ENCODE results near the gene NHLRC4. TPM values are rescaled to one million over a fixed set of nuclear protein-coding genes. Genes with fewer than 3 reads are reported as not detected.

NHLRC4 gene
- total and polyA plus RNA-seq, 2 of the 13 experiments (the other 11 are each of a cell fraction or from before 2014, with no cell fraction given), result 0.40 to 0.59 TPM

DNA sequence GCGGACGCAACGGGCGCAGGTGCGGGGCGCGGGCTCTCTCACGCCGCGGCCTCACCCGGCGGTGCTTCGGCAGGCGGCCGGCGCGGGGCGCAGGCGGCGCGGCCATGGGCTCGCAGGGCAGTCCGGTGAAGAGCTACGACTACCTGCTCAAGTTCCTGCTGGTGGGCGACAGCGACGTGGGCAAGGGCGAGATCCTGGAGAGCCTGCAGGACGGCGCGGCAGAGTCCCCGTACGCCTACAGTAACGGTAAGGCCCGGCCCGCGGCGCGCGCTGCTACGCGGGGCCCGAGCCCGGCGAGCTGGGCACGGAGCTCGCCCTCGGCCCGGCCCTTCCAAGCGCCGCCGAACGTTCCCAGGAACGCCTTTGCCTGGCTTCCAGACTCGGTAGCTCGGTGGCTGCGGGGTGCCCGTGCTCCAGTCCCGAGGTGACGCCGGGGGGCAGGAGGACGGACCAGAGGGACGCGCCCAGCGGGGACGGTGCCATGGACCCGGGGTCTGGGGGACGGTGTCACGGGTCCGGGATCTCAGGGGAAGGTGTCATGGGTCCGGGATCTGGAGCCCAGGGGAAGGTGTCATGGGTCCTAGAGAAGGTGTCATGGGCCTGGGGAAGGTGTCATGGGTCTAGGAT is 23.5 kb downstream of the NHLRC4 start (continued):
- TF ChIP-seq, protein P1, sequence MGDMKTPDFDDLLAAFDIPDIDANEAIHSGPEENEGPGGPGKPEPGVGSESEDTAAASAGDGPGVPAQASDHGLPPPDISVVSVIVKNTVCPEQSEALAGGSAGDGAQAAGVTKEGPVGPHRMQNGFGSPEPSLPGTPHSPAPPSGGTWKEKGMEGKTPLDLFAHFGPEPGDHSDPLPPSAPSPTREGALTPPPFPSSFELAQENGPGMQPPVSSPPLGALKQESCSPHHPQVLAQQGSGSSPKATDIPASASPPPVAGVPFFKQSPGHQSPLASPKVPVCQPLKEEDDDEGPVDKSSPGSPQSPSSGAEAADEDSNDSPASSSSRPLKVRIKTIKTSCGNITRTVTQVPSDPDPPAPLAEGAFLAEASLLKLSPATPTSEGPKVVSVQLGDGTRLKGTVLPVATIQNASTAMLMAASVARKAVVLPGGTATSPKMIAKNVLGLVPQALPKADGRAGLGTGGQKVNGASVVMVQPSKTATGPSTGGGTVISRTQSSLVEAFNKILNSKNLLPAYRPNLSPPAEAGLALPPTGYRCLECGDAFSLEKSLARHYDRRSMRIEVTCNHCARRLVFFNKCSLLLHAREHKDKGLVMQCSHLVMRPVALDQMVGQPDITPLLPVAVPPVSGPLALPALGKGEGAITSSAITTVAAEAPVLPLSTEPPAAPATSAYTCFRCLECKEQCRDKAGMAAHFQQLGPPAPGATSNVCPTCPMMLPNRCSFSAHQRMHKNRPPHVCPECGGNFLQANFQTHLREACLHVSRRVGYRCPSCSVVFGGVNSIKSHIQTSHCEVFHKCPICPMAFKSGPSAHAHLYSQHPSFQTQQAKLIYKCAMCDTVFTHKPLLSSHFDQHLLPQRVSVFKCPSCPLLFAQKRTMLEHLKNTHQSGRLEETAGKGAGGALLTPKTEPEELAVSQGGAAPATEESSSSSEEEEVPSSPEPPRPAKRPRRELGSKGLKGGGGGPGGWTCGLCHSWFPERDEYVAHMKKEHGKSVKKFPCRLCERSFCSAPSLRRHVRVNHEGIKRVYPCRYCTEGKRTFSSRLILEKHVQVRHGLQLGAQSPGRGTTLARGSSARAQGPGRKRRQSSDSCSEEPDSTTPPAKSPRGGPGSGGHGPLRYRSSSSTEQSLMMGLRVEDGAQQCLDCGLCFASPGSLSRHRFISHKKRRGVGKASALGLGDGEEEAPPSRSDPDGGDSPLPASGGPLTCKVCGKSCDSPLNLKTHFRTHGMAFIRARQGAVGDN (CRISPR knock-in tag; IDR thresholded peaks at IDR 0.05), result peak; percentile 60
- TF ChIP-seq, protein P2, sequence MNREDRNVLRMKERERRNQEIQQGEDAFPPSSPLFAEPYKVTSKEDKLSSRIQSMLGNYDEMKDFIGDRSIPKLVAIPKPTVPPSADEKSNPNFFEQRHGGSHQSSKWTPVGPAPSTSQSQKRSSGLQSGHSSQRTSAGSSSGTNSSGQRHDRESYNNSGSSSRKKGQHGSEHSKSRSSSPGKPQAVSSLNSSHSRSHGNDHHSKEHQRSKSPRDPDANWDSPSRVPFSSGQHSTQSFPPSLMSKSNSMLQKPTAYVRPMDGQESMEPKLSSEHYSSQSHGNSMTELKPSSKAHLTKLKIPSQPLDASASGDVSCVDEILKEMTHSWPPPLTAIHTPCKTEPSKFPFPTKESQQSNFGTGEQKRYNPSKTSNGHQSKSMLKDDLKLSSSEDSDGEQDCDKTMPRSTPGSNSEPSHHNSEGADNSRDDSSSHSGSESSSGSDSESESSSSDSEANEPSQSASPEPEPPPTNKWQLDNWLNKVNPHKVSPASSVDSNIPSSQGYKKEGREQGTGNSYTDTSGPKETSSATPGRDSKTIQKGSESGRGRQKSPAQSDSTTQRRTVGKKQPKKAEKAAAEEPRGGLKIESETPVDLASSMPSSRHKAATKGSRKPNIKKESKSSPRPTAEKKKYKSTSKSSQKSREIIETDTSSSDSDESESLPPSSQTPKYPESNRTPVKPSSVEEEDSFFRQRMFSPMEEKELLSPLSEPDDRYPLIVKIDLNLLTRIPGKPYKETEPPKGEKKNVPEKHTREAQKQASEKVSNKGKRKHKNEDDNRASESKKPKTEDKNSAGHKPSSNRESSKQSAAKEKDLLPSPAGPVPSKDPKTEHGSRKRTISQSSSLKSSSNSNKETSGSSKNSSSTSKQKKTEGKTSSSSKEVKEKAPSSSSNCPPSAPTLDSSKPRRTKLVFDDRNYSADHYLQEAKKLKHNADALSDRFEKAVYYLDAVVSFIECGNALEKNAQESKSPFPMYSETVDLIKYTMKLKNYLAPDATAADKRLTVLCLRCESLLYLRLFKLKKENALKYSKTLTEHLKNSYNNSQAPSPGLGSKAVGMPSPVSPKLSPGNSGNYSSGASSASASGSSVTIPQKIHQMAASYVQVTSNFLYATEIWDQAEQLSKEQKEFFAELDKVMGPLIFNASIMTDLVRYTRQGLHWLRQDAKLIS (CRISPR knock-in tag; IDR thresholded peaks at IDR 0.05), result no peak
- TF ChIP-seq ZNF766 (CRISPR knock-in tag; IDR thresholded peaks at IDR 0.05; ENCODE audit: borderline replicate concordance), result peak; percentile 76; the same call in 1 of the 2 replicates
- TF ChIP-seq, protein P3, sequence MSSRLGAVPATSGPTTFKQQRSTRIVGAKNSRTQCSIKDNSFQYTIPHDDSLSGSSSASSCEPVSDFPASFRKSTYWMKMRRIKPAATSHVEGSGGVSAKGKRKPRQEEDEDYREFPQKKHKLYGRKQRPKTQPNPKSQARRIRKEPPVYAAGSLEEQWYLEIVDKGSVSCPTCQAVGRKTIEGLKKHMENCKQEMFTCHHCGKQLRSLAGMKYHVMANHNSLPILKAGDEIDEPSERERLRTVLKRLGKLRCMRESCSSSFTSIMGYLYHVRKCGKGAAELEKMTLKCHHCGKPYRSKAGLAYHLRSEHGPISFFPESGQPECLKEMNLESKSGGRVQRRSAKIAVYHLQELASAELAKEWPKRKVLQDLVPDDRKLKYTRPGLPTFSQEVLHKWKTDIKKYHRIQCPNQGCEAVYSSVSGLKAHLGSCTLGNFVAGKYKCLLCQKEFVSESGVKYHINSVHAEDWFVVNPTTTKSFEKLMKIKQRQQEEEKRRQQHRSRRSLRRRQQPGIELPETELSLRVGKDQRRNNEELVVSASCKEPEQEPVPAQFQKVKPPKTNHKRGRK (CRISPR knock-in tag; IDR thresholded peaks at IDR 0.05), result no peak
- TF ChIP-seq, protein P4, sequence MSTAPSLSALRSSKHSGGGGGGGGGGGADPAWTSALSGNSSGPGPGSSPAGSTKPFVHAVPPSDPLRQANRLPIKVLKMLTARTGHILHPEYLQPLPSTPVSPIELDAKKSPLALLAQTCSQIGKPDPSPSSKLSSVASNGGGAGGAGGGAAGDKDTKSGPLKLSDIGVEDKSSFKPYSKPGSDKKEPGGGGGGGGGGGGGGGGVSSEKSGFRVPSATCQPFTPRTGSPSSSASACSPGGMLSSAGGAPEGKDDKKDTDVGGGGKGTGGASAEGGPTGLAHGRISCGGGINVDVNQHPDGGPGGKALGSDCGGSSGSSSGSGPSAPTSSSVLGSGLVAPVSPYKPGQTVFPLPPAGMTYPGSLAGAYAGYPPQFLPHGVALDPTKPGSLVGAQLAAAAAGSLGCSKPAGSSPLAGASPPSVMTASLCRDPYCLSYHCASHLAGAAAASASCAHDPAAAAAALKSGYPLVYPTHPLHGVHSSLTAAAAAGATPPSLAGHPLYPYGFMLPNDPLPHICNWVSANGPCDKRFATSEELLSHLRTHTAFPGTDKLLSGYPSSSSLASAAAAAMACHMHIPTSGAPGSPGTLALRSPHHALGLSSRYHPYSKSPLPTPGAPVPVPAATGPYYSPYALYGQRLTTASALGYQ (CRISPR knock-in tag; IDR thresholded peaks at IDR 0.05), result no peak
- TF ChIP-seq NFKBIZ (CRISPR knock-in tag; IDR thresholded peaks at IDR 0.05), result no peak
- TF ChIP-seq CENPT (CRISPR knock-in tag; IDR thresholded peaks at IDR 0.05; ENCODE audit: low read depth), result peak; percentile 44; the same call in 1 of the 2 replicates
- TF ChIP-seq JDP2 (CRISPR knock-in tag; IDR thresholded peaks at IDR 0.05; ENCODE audit: borderline replicate concordance), result no peak
- TF ChIP-seq IKZF4 (CRISPR knock-in tag; IDR thresholded peaks at IDR 0.05; ENCODE audit: borderline replicate concordance, low read depth, not compliant biosample characterization), result no peak
- TF ChIP-seq NRL (CRISPR knock-in tag; IDR thresholded peaks at IDR 0.05; ENCODE audit: borderline replicate concordance), result no peak
- TF ChIP-seq, protein P5, sequence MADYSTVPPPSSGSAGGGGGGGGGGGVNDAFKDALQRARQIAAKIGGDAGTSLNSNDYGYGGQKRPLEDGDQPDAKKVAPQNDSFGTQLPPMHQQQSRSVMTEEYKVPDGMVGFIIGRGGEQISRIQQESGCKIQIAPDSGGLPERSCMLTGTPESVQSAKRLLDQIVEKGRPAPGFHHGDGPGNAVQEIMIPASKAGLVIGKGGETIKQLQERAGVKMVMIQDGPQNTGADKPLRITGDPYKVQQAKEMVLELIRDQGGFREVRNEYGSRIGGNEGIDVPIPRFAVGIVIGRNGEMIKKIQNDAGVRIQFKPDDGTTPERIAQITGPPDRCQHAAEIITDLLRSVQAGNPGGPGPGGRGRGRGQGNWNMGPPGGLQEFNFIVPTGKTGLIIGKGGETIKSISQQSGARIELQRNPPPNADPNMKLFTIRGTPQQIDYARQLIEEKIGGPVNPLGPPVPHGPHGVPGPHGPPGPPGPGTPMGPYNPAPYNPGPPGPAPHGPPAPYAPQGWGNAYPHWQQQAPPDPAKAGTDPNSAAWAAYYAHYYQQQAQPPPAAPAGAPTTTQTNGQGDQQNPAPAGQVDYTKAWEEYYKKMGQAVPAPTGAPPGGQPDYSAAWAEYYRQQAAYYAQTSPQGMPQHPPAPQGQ (CRISPR knock-in tag; IDR thresholded peaks at IDR 0.05; ENCODE audit: borderline replicate concordance), result no peak
- TF ChIP-seq ZNF543 (CRISPR knock-in tag; IDR thresholded peaks at IDR 0.05), result no peak
